Femur (tissue), 1 donor: ENCODE results near the gene PIK3R1.
A peak's percentile ranks its signal among the peaks of the same experiment; 100 is the strongest.
"Not testable (repeated sequence)": the region's sequence is repeated elsewhere in the genome, so short reads cannot be mapped to it uniquely, and the experiment has no call there.

Source experiments
- DNase-seq: peaks from one replicate; pipeline ENCODE4 v3.0.0-alpha.2; 2017

The PIK3R1 gene

GRCh38 chr5:68194386-68194785 is 21.2 kb upstream of the PIK3R1 start:
- no peak for DNase-seq

DNA sequence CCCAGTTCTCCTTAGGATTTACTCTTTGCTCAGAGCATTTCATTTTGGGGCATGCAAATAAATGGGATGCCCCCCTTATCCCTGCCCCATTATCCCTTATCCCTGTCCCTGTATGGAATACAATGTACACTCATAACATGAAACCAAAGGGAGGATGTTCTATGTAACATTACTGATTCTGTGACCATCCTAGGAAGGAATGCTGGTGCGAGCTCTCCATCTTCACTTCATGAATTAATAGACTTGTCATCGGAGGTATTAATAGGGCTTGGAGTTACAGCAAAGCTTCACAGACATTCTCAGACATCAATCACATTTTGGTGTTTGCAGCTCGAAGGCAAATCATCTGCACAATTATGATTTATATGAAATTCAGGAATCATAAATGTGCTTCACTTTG is 20.4 kb upstream of the PIK3R1 start:
- no peak for DNase-seq

DNA sequence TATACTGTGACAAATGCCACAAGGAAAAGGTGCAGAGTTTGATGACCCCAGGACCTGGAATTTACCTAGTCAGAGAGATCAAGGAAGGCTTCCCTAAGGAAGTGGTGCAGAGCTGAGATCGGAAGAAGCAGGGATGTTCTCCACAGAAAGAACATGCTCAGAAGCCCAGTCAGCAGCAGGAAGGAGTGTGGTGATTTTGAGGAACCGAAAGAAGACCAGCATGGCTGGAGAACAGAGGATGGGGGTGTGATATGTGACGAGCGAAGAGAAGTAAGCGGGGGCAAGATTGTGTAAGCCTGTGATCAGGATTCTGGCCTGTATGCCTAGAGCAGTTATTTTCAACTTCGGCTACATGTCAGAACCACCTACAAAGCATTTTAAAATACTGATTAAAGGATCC is 18.7 kb upstream of the PIK3R1 start:
- peak; percentile 56 for DNase-seq

GRCh38 chr5:68200288-68200687 is 15.3 kb upstream of the PIK3R1 start:
- no peak for DNase-seq

- DNase-seq = not testable (repeated sequence)
These were observed 4.9 kb upstream of the PIK3R1 start for GRCh38 chr5:68210654-68211053.

GRCh38 chr5:68214482-68215207 is 911 bp upstream of the PIK3R1 start:
- no peak for DNase-seq

- no peak for DNase-seq
These were observed 315 bp downstream of the PIK3R1 start for GRCh38 chr5:68215898-68216244.

GRCh38 chr5:68216245-68217046 is 890 bp downstream of the PIK3R1 start:
- peak; percentile 70 for DNase-seq

DNA sequence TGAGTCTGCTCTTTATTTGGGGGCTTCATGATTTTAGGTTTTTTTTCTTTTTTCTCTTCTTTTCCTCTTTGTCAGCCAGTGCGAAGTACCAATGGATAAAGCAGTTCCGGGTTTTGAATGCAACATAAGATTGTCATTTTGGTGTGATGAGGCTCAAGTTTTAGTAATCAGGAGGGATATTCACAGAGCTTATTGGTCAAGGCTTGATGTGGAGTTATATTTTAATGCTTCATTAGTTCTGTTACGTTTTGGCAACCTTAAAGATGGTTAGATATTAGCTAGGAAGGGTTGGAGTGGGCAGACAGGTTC is 1.4 kb downstream of the PIK3R1 start:
- no peak for DNase-seq

DNA sequence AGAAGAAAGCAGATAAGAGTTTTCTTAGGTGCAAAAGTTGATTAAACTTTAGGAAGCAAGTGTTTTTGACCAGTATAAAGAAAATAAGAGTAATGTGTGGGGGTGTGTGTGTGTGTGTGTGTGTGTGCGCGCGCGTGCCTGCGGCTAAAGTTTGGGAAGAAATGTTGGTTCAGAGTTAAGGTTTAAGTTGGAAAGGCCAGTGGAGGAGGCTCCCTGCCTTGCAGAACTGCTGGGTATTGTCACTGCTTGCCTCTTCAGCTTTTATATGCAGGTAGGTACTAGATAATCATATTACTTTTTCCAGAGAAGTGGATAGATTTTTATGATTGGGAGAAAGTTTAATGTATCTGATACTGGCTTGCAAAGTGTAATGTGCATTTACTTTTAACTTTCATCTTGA is 2.0 kb downstream of the PIK3R1 start:
- peak; percentile 26 for DNase-seq

DNA sequence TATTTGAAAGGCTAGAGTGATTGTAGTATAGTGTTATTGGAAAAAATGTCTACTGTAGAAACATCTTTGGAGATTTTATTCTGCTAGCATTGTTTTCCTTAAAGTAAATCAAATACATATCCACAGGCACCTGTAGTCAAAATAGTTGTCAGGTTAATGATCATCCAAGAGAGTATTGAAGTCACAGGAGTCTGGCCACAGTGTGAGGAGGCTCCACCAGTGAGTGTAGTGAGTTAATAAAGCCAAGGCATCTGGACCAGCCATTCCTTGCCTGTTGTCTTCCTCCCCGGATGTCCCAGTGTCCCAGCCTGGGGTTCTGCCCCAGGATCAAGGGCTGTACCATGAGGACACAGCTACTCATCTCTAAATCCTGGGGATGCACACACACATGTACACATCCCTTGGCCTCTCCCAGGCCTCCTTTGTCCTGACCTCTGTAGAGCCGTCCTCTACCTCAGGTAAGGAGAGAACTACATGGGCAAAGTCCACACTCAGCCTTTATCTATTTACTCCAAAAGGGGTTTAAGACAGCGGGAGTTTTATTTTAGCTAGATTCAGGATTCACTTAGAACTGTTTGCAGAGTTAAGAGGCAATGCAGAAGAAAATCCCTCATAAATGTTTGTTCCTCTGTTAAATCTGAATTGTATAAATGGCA is 3.7 kb downstream of the PIK3R1 start:
- no peak for DNase-seq

GRCh38 chr5:68220260-68220659 is 4.7 kb downstream of the PIK3R1 start:
- no peak for DNase-seq

GRCh38 chr5:68220914-68221313 is 5.4 kb downstream of the PIK3R1 start:
- DNase-seq = no peak

DNA sequence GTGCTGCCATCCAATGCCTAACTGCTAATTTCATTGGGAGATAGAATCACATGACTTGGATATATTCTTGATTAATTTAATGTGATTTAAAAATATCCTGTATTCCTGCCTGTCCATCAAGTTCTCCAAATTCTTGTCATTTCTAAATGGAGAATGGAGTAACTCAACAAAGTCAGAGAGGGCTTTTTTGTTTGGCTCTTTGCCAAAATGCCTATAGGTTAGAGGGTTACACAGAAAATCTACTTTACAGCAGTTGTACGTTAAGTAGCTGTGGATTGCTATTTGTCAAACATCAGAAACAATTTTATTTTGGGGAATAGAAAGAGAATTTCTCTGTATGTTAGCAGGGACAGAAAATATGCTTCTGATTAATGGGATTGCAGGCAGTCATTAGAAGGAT is 5.9 kb downstream of the PIK3R1 start:
- DNase-seq = no peak

GRCh38 chr5:68222310-68222709 is 6.8 kb downstream of the PIK3R1 start:
- DNase-seq = no peak

GRCh38 chr5:68222824-68223354 is 7.3 kb downstream of the PIK3R1 start:
- DNase-seq = no peak

GRCh38 chr5:68223904-68224303 is 8.3 kb downstream of the PIK3R1 start:
- no peak for DNase-seq

GRCh38 chr5:68224509-68225187 is 9.1 kb downstream of the PIK3R1 start:
- DNase-seq = no peak

DNA sequence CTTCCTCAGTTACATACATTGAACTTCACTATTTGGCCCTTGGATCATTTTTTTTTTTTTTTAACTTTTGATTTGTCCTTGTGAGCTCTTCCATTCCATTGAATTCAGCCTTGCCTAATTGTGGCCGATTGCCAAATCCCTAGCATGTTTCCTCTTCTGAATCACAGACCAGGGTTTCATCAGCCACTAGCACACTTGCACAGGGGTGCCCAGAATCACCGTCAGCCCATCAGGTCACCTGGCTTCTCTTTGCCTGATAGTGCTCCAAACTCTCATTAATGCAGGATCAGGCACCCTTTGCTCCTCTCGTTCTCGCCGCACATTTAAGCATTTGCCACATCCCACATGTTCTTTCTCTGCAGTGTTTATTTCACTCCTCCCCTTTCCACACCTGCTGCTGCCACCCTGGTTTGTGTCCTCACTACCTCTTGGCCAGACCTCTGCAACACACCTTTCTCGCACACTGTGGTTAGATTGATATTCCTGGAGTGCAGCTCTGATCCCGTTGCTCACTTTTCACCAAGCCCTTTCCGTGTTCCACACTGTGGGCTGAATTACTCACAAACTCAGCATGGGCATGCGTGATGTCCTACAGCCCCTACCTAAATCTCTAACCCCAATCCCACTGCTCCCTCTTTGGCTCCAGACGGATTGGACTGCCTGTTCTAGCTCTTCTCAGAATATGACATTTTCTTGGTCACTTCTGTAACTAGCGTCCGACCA is 9.8 kb downstream of the PIK3R1 start:
- DNase-seq = peak; percentile 28

DNA sequence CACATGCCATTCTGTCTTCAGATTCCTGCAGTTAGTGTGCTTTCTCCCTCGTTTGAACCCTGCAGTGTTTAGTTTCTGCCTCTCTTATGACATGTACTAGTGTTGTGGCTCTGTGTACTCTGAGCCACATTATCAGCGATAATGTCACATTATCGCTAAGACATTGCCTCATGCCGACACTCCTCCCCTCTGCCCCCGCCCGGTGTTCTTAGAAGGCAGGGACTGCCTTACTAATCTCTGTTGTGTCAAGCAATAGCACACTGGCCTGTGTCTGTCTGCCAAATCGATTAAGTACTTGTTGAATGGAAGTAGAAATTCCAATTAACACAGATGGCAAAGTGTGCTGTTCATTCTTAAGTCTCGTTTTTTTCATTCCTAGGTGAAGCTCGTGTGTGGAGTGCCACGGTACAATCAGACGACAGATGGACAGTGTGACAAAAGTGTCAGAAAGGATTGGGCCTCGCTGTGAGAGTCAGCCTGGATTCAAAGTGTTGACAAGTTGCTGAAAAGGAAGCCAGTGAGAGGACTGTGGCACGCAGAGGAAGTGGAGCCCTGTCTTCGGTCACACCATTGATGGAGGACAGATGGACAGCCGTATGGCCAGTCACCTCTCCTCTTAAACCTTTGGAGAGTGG is 10.5 kb downstream of the PIK3R1 start:
- DNase-seq = no peak

DNA sequence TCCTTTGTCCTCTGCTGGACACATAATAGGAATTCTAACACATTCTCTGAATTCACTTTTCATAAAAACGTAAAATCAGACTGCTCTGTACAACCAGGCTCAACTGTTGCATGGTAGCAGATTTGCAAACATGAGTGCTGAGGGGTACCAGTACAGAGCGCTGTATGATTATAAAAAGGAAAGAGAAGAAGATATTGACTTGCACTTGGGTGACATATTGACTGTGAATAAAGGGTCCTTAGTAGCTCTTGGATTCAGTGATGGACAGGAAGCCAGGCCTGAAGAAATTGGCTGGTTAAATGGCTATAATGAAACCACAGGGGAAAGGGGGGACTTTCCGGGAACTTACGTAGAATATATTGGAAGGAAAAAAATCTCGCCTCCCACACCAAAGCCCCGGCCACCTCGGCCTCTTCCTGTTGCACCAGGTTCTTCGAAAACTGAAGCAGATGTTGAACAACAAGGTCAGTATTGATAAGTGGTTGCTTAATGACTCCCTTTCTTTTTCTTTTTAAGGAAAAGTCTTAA is 11.1 kb downstream of the PIK3R1 start:
- no peak for DNase-seq
